Activated CD8-positive, alpha-beta memory T cell treated with anti-CD3 and anti-CD28 coated beads, Interleukin-2, amount 50 U/mL, for 4 hours (primary cell): Measurements from ENCODE around the gene MASP1.
"Not testable (repeated sequence)": the region's sequence is repeated elsewhere in the genome, so short reads cannot be mapped to it uniquely, and the experiment has no call there.

ENCODE experiments used
- DNase-seq: peaks from one replicate; pipeline ENCODE4 v3.0.0-alpha.2; 2020

MASP1 gene

GRCh38 chr3:187264911-187265310 lies 26.6 kb downstream of the MASP1 start:
- no peak for DNase-seq

DNA sequence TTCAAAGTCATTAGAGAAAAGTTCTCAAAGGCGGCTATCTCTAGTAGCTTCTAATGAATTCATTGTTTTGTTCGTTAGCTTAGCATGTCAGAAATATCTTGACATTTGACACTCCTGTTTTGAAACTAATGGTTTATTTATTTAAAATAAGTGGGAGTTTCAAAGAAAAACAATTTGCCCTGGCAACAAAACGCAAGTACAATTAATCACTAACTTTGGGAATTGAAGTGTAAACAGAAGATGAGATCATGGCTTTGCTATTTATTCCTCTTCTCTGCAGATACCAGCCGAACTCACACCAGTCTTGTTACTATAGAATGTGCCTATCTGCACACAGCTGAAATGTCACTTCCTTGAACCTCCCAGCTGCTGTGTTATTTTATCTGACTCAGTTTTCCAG lies 27.5 kb downstream of the MASP1 start:
- DNase-seq = no peak

DNA sequence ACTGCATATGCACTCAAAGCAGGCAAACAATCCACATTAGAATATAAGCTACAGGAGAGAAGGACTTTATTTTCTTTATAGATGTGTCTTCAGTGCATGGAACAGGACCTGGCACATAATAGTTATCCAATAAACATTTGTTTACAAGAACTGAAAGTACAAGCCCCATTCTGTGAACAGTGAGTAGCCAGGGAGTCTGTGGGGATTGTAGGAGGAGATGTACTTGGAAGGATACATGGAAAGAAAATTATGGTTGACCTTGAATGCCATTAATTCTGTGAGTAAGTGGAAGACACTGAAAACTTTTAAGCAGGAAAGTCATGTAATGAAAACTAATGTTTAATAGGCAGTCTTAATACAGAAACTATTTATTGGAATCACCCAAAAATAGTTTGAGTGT lies 28.3 kb downstream of the MASP1 start:
- DNase-seq = no peak

- no peak for DNase-seq
Observed at GRCh38 chr3:187262360-187262759, 29.2 kb downstream of the MASP1 start.

DNA sequence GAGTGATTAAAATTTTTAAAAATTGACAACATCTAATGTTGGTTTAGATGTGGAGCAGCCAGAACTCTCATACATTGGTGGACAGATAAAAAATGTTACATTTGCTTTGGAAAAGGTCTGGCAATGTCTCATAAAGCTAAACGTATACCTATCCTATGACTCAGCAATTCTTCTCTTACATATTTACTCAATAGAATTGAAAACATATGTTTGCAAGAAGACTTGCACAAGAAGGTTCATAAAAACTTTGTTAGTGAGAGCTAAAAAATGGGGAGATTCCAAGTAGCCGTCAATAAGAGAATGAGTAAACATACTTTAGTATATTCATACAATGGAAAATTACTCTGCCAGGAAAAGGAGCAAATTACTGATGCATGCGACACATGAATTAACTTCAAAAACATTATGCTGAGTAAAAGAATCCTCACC lies 30.0 kb downstream of the MASP1 start:
- DNase-seq = no peak

DNA sequence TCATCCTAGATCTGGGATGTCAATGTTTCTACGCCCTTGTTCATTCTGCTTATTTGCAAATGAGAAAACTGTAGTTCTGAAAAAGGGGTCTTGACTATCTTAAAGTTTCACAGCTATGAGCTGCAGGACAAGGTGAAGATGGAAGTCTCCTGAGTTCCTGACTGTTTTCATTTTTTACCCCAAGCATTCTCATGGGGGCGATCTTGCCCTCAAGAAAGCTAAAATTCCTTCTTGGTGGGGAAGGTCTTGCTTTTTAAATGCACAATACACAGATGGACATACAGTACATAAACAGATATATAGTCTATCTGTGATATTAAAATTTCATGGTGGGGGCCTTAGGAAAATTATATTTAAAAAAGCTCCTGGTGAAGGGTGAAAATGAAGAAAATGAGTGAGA lies 32.4 kb downstream of the MASP1 start:
- no peak for DNase-seq

DNA sequence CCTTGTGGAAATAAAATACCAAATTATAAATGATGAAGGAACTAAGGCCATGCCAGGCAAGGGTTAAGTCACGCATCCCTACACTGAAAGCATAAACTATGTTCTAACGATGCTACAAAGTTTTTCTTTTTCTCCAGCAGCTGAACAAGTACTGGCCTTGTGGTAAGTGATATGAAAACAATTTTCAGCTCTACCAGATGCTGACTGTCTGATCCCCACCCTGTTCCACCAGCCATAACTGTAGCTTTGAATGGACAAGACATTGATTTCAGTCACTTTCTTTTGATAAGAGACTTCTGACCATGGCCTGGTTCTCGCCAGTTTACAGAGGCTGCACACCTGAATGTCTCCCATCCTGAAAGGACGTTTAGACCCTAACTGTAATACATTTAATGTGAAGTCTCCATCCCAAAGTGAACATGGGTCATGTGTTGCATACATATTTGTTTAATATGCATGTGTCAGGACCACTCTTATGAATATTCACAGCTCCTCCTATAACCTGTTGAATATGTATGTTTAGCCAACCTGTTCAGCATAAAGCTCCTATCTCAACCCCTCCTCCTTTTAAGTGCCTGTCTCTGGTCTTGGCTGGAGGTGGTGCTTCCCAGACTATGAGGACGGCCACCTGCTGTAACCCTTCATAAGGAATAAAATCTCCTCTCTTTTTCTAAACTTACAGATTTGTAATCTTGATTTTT lies 33.4 kb downstream of the MASP1 start:
- no peak for DNase-seq

DNA sequence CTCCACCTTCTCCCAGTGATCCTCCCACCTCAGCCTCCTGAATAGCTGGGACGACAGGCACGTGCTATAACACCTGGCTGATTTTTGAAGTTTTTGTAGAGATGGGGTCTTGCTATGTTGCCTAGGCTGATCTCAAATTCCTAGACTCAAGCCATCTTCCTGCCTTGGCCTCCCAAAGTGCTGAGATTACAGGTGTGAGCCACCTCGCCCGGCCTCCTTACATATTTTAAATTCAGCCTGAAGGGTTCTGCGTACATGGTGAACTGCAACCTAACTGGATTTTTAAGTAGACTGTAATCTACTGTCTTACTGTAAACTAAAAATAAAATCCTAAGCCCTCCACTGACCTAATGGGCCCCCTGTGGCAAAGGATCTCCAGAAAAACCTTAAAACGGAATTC lies 34.1 kb downstream of the MASP1 start:
- no peak for DNase-seq

GRCh38 chr3:187256051-187256616 lies 35.4 kb downstream of the MASP1 start:
- no peak for DNase-seq

DNA sequence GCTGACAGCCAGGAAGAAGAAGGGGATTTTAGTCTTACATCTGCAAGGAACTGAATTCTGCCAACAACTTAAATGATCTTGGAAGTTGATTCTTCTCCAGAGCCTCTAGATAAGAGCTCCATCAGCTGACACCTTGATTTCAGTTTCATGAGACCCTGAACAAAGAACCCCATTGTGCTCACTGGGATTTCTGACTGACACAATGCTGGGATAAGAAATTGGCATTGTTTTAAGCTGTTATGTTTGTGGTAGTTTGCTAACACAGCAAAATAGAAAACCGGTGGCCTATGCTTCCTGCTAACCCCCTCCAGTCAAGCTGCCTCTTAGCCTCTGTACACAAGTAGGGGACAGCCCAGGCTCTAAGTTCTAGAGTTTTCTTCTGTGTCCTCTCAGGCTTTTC lies 36.2 kb downstream of the MASP1 start:
- DNase-seq = no peak

GRCh38 chr3:187252311-187252710 lies 39.2 kb downstream of the MASP1 start:
- no peak for DNase-seq

DNA sequence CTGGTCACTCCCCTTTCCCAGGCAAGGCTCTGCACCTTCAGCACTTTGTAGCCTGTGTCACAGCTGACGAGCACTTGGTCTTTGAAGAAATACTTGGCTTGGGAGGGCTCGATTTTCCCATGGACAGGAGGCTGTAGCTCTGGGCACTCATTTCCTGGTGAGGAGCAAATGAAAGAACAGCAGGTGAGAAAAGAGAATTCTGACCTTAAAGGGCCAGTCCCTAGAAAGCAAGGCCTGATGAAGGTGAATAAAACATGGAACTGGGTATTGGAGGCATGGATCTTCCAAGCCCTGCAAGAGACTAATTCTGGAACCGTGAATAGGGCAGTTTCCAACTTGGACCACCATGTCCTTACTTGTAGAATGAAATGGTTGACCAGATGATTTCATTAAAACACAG lies 39.9 kb downstream of the MASP1 start:
- DNase-seq = no peak

GRCh38 chr3:187247398-187247797 lies 44.1 kb downstream of the MASP1 start:
- no peak for DNase-seq

DNA sequence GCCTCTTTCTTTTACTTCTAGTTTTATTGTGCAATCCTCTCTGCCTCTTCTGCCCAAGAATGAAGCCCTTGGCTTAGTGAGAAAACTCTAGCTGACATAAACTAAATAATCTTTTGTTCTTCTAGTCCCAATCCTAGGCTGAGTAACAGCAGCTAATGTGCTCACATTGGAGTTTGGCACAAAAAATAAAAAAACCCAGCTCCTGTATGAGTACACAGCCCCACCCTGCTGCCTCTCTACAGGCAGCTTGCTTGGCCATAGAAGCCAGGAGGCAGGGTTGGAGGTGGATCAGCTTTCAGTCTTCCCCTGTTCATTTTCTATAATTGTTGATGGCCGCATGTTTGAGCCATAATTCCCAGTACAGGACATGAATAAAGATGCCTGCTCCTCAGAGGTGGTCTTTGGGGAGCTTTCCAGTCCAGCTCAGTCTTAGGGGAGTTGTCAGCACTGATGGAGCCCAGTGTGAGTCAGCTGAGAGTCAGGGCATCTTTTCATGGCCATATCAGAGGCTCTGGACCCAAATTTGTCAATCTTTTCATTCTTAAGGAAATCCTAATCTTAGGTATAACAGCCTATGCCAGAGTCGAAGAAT lies 47.5 kb downstream of the MASP1 start:
- DNase-seq = no peak

DNA sequence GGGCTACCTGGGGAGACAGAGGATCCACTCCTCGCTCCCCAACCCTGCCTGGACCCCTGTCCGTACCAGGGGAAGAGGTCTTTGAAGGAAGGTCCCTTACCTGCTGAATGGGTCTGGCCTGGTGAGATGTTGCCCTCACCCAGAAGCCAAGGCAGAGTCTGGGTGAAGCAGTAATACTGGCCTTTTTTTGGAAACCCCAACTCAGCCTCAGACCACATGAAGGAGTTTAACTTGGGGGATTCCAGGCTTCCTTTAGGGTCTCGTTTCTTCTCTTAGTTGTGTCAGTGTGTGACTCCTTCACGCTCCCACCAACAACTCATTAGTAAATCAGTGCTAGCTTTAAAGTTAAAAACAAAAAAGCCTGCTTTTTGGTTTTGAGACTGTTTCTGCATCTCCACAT lies 48.6 kb downstream of the MASP1 start:
- DNase-seq = no peak

DNA sequence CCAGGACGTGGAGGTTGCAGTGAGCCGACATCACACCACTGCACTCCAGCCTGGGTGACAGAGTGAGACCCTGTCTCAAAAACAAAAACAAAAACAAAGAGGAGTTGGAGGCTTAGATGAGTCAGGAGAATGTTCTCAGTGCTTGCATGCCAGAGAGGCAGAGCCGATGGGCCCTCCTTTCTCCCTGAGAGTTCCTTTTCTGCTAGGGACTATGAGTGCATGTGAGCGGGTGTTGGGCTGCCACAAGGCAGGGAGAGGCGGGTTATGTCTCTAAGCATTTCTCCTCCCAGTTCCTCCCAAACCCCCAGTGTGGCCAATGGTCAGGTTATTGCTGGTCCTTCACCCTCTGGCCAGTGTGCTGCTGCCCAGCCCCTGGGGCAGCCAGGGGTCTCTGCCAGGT lies 49.1 kb downstream of the MASP1 start:
- DNase-seq = no peak

DNA sequence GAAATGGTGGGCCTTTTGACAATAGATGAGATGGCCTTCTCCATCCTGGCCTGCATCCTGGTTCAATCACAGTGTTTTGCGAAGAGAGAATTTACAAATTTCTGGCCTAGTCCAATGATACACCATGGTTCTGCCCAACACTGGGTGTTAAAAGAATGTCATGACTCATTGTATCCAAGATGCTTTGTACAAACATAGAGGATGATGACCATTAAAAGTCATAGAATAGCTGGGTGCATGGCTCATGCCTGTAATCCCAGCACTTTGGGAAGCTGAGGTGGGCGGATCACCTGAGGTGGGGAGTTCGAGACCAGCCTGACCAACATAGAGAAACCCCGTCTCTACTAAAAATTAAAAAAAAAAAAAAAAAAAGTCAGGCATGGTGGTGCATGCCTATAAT lies 52.7 kb downstream of the MASP1 start:
- DNase-seq = not testable (repeated sequence)

- DNase-seq = no peak
Observed at GRCh38 chr3:187238239-187238638, 53.3 kb downstream of the MASP1 start.

DNA sequence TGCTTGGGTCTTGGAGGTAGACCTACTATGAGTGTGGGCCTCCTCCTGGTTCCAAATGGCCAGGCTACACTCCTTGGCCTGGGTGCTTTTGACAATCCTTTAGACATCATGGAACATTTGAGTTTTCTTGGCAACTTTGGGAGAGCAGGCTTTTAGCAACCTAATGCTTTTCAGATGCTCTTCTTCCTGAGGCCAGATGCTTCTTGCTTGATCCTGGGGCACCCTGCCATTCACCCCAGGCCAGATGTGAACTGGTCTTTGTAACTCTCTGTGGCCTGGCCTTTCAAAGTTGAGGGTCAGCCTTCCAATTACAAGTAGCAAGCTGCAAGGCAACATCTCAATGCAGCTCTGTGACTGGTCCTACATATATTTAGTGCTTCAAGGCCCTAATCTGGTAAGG lies 53.8 kb downstream of the MASP1 start:
- no peak for DNase-seq

DNA sequence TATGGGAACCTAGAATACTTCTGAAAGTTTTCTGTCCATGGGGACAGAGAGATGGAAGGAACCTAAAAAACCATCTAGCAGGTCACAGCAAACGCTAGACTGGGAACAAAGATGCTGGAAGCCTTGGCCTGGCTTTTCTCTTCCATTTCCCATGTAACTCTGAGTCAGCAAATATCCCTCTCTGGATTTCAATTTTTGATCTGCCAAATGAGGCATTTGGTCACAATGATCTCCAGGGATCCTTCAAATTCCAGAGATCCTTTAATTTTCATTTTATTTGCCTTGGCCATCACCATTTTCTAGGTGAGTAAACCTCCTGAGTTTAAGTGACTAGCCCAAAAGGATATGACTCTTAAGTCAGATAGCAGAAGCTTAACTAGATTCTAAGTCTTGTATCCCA lies 54.6 kb downstream of the MASP1 start:
- no peak for DNase-seq

DNA sequence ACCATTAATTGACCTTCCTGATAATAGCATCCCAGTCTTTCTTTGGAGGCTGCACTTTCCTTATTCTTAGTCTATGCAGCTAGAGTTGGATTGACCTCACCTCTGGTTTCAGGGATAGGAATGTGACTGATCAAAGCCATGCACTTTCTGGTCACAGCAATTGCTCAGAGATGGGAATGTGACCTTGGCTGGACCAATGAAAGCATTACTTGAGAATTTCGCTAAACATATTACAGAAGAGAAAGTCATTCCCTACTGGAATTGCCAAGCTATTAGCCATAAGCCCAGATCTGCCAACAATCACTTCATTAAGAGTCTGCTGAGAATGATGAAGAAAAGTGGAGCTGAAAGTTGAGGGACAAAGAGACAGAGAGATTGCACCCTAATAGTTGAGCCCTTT lies 61.5 kb downstream of the MASP1 start:
- DNase-seq = no peak

- DNase-seq = no peak
Observed at GRCh38 chr3:187228740-187229139, 62.8 kb downstream of the MASP1 start.

DNA sequence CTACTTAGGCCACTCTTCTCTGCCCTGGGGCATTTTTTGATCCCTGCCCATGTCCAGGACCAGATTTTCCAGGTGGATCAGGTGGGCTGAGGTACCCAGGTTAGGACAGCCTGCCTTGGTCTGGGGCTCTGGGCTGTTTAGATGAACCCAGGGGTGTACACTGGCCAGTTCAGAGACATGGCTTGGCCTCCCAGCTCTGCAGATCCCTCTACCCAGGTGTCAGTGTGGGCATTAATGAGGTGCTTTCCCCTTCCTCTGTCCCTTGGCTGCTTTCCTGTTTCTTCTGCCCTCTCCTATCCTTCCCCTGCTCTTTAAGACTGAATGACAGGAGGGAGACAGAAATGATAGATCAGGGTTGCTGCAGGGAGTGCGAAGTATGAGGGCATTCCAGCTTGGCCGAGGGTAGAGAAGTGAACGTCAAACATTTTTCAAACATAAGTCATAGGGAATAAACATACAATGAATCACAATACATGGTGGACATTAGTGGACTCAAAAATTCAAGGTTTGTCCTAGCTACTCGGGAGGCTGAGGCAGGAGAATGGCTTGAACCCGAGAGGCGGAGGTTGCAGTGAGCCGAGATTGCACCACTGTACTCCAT lies 63.8 kb downstream of the MASP1 start:
- no peak for DNase-seq

GRCh38 chr3:187223799-187224198 lies 67.7 kb downstream of the MASP1 start:
- DNase-seq = no peak
